HepG2 (cell line): ENCODE results near the gene PRSS48. TPM values are rescaled to one million over a fixed set of nuclear protein-coding genes. Genes with fewer than 3 reads are reported as not detected.

Source experiments
- ATAC-seq: fragments of 200-7000 bp; cut with Tn5 transposase; 3 replicates; pipeline ENCODE4 v1.9.1; 2020; ENCODE audit warnings: mild to moderate bottlenecking, moderate library complexity
- BruUV-seq: library from RNA; stranded (reverse); fragments of 400-500 nt; replicated peaks from 2 replicates; lab custom pipeline; 2021; lab: Mats Ljungman, UMichigan
- CTCF ChIA-PET: fragments of 300-600 bp; formaldehyde crosslinking; extraction: SDS; loops from one replicate; lab custom pipeline; 2021; ENCODE audit warnings: low total read pairs, inconsistent platforms, low intra/inter-chr PET ratio; lab: Yijun Ruan, JAX
- POLR2A ChIA-PET: fragments of 350-600 bp; sonication (Branson Sonifier 250); formaldehyde crosslinking; loops from one replicate; lab custom pipeline; 2020; ENCODE audit warnings: antibody characterized with exemption, inconsistent platforms; lab: Yijun Ruan, JAX
- DNase-seq: peaks from one replicate; pipeline ENCODE4 v3.0.0-alpha.2; 2015; ENCODE audit warnings: low spot score
- FAIRE-seq: peaks from 3 replicates; lab custom pipeline; 2011; peaks lifted over from hg19 to GRCh38; lab: Jason Lieb, UNC
- H2AFZ ChIP-seq: one replicate; pipeline ENCODE4 v1.6.1; 2011; ENCODE audit warnings: low read length, inconsistent platforms
- H3K27ac ChIP-seq: fragments of 300-600 bp; 3 replicates; pipeline ENCODE4 v1.8.0; 2011; ENCODE audit warnings: mixed run types, mild to moderate bottlenecking, mixed read lengths, low read length, inconsistent platforms; ENCODE audit not compliant: insufficient read depth; ENCODE audit errors: extremely low read length
- H3K27me3 ChIP-seq, 2 experiments: fragments of 200-600 bp in 1 of 2; 2 replicates in 1 of 2; 3 replicates in 1 of 2; pipeline versions ENCODE4 v1.6.0 to v1.8.0; 2011; ENCODE audit warnings: low read length in 2 of 2, mild to moderate bottlenecking in 2 of 2, moderate library complexity in 2 of 2, inconsistent platforms in 1 of 2; ENCODE audit not compliant: insufficient read depth in 2 of 2, control insufficient read depth in 1 of 2
- H3K36me3 ChIP-seq, 2 experiments: fragments of 200-600 bp in 1 of 2; replicated peaks in 1 of 2; 2 replicates in 1 of 2; 3 replicates in 1 of 2; pipeline versions ENCODE4 v1.5.1 to v1.8.0; 2011; ENCODE audit warnings: low read length in 2 of 2, inconsistent platforms in 1 of 2; ENCODE audit not compliant: insufficient read depth in 2 of 2, control insufficient read depth in 1 of 2
- H3K4me1 ChIP-seq: 2 replicates; pipeline ENCODE4 v1.5.1; 2012; ENCODE audit warnings: low read length, inconsistent platforms; ENCODE audit not compliant: insufficient read depth
- H3K4me2 ChIP-seq: 2 replicates; pipeline ENCODE4 v1.6.0; 2011; ENCODE audit warnings: low read depth, low read length, inconsistent platforms
- H3K4me3 ChIP-seq, 3 experiments: fragments of 200-600 bp in 1 of 3; sonication (generic), shearing (Covaris generic) in 1 of 3; replicated peaks in 1 of 3; 2 replicates each; pipeline ENCODE4 v1.5.1; 2011 to 2016; ENCODE audit warnings: low read length in 3 of 3, inconsistent platforms in 2 of 3, low read depth in 2 of 3, mild to moderate bottlenecking in 2 of 3, control low read depth in 1 of 3, mixed read lengths in 1 of 3; ENCODE audit not compliant: insufficient read depth in 1 of 3
- H3K79me2 ChIP-seq: one replicate; pipeline ENCODE4 v1.6.1; 2011; ENCODE audit warnings: low read length, inconsistent platforms; ENCODE audit not compliant: insufficient read depth
- H3K9ac ChIP-seq: 2 replicates; pipeline ENCODE4 v1.6.0; 2011; ENCODE audit warnings: mild to moderate bottlenecking, low read depth, low read length, inconsistent platforms; ENCODE audit not compliant: insufficient read depth
- H3K9me3 ChIP-seq: 2 replicates; pipeline ENCODE4 v1.5.1; 2012; ENCODE audit warnings: mild to moderate bottlenecking, low read length
- H4K20me1 ChIP-seq: 2 replicates; pipeline ENCODE4 v1.6.0; 2011; ENCODE audit warnings: inconsistent platforms, mild to moderate bottlenecking, low read length, moderate library complexity; ENCODE audit not compliant: insufficient read depth
- CREM ChIP-seq, 2 experiments: sonication (generic) in 1 of 2; formaldehyde crosslinking in 1 of 2; IDR thresholded peaks; 2 replicates each; pipeline versions ENCODE4 v1.4.0 to v1.6.1; 2016 to 2020; ENCODE audit warnings: antibody characterized with exemption in 1 of 2, mild to moderate bottlenecking in 1 of 2, missing genetic modification reagents in 1 of 2
- CTCF ChIP-seq: sonication (generic); formaldehyde crosslinking; IDR thresholded peaks from 2 replicates; pipeline ENCODE4 v1.5.0; 2020; ENCODE audit warnings: mild to moderate bottlenecking, missing genetic modification reagents, moderate library complexity
- MAFK ChIP-seq, 2 experiments: IDR thresholded peaks in 1 of 2; conservative IDR thresholded peaks in 1 of 2; 2 replicates each; pipeline ENCODE4 v1.6.1; 2011; ENCODE audit warnings: improper control_type of control experiment in 2 of 2, low read length in 2 of 2
- SAP130 ChIP-seq: IDR thresholded peaks from 2 replicates; pipeline ENCODE4 v1.6.1; 2016; ENCODE audit warnings: low read depth
- XRCC5 ChIP-seq: fragments of 200-400 bp; formaldehyde crosslinking; optimal IDR thresholded peaks from 2 replicates; pipeline ENCODE3; 2017; ENCODE audit warnings: mild to moderate bottlenecking, low read length
- ZNF138 ChIP-seq: sonication (generic); formaldehyde crosslinking; IDR thresholded peaks from 2 replicates; pipeline ENCODE4 v1.5.0; 2020; ENCODE audit warnings: mild to moderate bottlenecking, low read depth, missing genetic modification reagents
- ZNF317 ChIP-seq: sonication (generic); formaldehyde crosslinking; IDR thresholded peaks from 2 replicates; pipeline ENCODE4 v1.5.0; 2020; ENCODE audit warnings: mild to moderate bottlenecking, missing genetic modification reagents
- ZNF558 ChIP-seq: sonication (generic); formaldehyde crosslinking; IDR thresholded peaks from 2 replicates; pipeline ENCODE4 v1.9.0; 2022; ENCODE audit warnings: mild to moderate bottlenecking, missing genetic modification reagents, borderline replicate concordance
- ZNF687 ChIP-seq: sonication (generic); formaldehyde crosslinking; IDR thresholded peaks from 2 replicates; pipeline ENCODE4 v1.5.1; 2020; ENCODE audit warnings: mild to moderate bottlenecking, missing genetic modification reagents, moderate library complexity
- ZNF761 ChIP-seq: sonication (generic); formaldehyde crosslinking; conservative IDR thresholded peaks from 2 replicates; pipeline ENCODE4 v1.4.0; 2020; ENCODE audit warnings: mild to moderate bottlenecking, missing genetic modification reagents
- WGBS: methylation state at CpG from one replicate; pipeline ENCODE4 v1.1.6; 2017; ENCODE audit warnings: low lambda C conversion rate; 5-methylcytosine and 5-hydroxymethylcytosine counted together
- in situ Hi-C: cut with HindIII; loops from 2 replicates; pipeline ENCODE4 v1.10.0; 2017; ENCODE audit warnings: low pct_unique_long_range_greater_than_20kb; ENCODE audit not compliant: extremely low pct_ligation_motif_present
- intact Hi-C: fragments of 100-400 bp; cut with micrococcal nuclease; formaldehyde crosslinking; loops from one replicate; pipeline ENCODE4 v1.10.0; 2022; ENCODE audit not compliant: unreplicated experiment
- polyA plus RNA-seq, 8 experiments: library from polyadenylated mRNA; depleted of rRNA in 3 of 8; stranded (reverse) in 7 of 8; unstranded in 1 of 8; fragments of >200 nt; fragmentation: Illumina TruSeq in 4 of 8; extraction: Trizol in 4 of 8; gene quantifications; 2 replicates each; pipeline versions ENCODE4 v1.2.1 to v1.2.3, GENCODE V29; 2011 to 2016; ENCODE audit warnings: low read depth in 4 of 8, missing spikeins in 1 of 8, mixed read lengths in 1 of 8; ENCODE audit not compliant: insufficient read depth in 1 of 8
- total RNA-seq, 5 experiments: library from RNA; depleted of rRNA; stranded (reverse); fragments of >200 nt; fragmentation: Illumina TruSeq; extraction: Trizol; gene quantifications; 2 replicates each; pipeline ENCODE4 v1.2.3, GENCODE V29; 2016; ENCODE audit warnings: low read depth in 1 of 5
- TF ChIP-seq, protein P1 (sequence below): sonication (generic); formaldehyde crosslinking; IDR thresholded peaks from 2 replicates; pipeline ENCODE4 v1.4.0; 2020; ENCODE audit warnings: missing genetic modification reagents

PRSS48 gene
- total and polyA plus RNA-seq, 2 of the 13 experiments (the other 11 are each of a cell fraction or from before 2014, with no cell fraction given): not detected

DNA sequence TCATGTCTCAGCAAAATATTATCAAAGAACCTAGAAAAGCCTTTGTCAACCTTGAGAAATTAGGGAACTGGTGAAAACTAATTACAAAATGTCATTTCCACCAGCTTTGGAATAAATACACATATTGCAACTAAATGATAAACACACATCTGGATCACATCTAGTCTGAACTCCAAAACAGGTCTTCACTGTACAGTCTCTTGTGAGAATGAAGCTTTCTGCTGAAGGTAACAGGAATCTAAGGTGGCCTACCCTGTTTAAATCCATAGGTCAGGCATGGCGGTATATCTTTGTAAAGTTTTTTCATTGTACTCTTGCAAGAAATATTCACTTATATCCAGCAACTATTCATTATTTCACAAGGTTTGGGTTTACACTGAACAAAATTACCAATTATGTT is 46.7 kb downstream of the PRSS48 start (continued):
- TF ChIP-seq MAFK (conservative IDR thresholded peaks at IDR 0.05 in 1 of 2, IDR thresholded peaks at IDR 0.05 in 1 of 2; ENCODE audit: low read length in 2 of 2): peak in 1 of 2 experiments; percentile 38; a peak in 1 of 4 replicates
- no peak for TF ChIP-seq XRCC5

DNA sequence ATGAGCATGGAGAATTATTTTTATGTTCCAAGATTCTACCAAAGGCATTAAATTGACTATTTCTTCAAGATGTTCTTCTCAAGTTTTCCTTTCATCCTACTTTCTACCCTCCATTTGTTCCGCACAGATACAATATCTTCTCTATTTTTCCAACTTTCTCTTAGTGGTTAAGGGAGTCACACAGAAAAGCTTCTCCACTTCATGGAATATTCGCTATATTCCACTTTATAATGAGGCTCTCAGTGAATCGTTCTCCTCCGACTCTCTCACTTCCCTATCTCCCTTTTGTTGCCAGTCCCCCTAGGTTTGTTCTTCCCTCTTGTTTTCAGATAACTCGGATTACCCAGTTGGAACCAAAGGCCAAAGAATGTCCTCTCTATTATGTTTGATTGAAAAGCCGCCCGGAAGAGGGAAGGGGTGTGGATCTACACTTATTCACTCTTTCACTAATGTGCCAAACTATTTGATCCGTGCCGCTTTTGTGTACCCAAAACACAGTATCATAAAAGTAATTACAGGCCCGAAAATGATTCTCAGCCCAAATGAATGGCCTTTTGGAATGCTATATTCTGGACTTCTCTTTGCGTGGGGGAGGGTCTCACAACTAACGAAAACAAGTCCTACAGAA is 47.3 kb downstream of the PRSS48 start:
- ATAC-seq: peak; percentile 58
- TF ChIP-seq ZNF687 (no peak), CTCF (no peak), ZNF138 (CRISPR knock-in tag) (no peak), CREM (IDR thresholded peaks at IDR 0.05) (peak; percentile 81), CREM (CRISPR knock-in tag; IDR thresholded peaks at IDR 0.05) (no peak), ZNF761 (CRISPR knock-in tag) (no peak), SAP130 (CRISPR knock-in tag) (peak; percentile 75), ZNF558 (CRISPR knock-in tag) (0 out of 2 replicates have a peak, but pooled peaks have one; percentile 9), ZNF317 (0 out of 2 replicates have a peak, but pooled peaks have one; percentile 10)
- TF ChIP-seq, protein P1, sequence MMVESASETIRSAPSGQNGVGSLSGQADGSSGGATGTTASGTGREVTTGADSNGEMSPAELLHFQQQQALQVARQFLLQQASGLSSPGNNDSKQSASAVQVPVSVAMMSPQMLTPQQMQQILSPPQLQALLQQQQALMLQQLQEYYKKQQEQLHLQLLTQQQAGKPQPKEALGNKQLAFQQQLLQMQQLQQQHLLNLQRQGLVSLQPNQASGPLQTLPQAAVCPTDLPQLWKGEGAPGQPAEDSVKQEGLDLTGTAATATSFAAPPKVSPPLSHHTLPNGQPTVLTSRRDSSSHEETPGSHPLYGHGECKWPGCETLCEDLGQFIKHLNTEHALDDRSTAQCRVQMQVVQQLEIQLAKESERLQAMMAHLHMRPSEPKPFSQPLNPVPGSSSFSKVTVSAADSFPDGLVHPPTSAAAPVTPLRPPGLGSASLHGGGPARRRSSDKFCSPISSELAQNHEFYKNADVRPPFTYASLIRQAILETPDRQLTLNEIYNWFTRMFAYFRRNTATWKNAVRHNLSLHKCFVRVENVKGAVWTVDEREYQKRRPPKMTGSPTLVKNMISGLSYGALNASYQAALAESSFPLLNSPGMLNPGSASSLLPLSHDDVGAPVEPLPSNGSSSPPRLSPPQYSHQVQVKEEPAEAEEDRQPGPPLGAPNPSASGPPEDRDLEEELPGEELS (CRISPR knock-in tag): peak; percentile 79

More for the DNA sequence above, 47.3 kb downstream of the PRSS48 start:
- 0% methylated on average over 12 of the region's 12 CpGs for WGBS
- H3K9me3 ChIP-seq: no peaks in the 10 kb centered on the region
- H3K27me3 ChIP-seq: no peaks in the 10 kb centered on the region
- peaks cover 69% of the 10 kb centered on the region for H3K4me1 ChIP-seq
- peaks cover 51% of the 10 kb centered on the region for H3K79me2 ChIP-seq
- H4K20me1 ChIP-seq: peaks cover 21% of the 10 kb centered on the region
- peak overlapping the region; percentile 80 to 84 (median 83) for H3K4me3 ChIP-seq
- peak; percentile 99 for DNase-seq
- POLR2A ChIA-PET: interaction anchor here (0.7 to 3.7 kb wide), 23 partner anchors 9 to 118 kb away, joined by 3 to 49 read pairs (median 9); partner anchors contain the start of genes FHIP1A and PRSS48
- peak overlapping the region; percentile 99 for H3K9ac ChIP-seq
- TSS peak; percentile 56 for BruUV-seq
- H3K36me3 ChIP-seq: peaks cover 0 to 10% of the 10 kb centered on the region in 2 experiments; a peak in 3 of 5 replicates
- intact Hi-C loops: loop anchor here (1.0 to 5.0 kb wide), 2 partner anchors 47 to 84 kb away; partner anchors contain the start of gene PRSS48
- H3K27ac ChIP-seq: peak overlapping the region; percentile 100
- CTCF ChIA-PET: no interaction called here
- no peak overlapping the region for H2AFZ ChIP-seq
- H3K4me2 ChIP-seq: peak overlapping the region; percentile 86
- FAIRE-seq: peak; percentile 36
- in situ Hi-C loops: no loop called here
